ENCODE data around the gene CDT1.

CDT1 gene

GRCh38 chr16:88806491-88807111, 3.0 kb downstream of the CDT1 start:
- no peak for DNase-seq

- no peak for DNase-seq
Observed at GRCh38 chr16:88807142-88807625, 3.6 kb downstream of the CDT1 start.

GRCh38 chr16:88807626-88808453, 4.3 kb downstream of the CDT1 start:
- DNase-seq = no peak

- no peak for DNase-seq
Observed at GRCh38 chr16:88809068-88809675, 5.6 kb downstream of the CDT1 start.

GRCh38 chr16:88809676-88810165, 6.1 kb downstream of the CDT1 start:
- no peak for DNase-seq

GRCh38 chr16:88810166-88810911, 6.8 kb downstream of the CDT1 start:
- peak; percentile 65 to 67 for DNase-seq

- peak; percentile 68 to 72 for DNase-seq
Observed at GRCh38 chr16:88810912-88811768, 7.6 kb downstream of the CDT1 start.

- peak; percentile 88 to 96 for DNase-seq
Observed at GRCh38 chr16:88811769-88812512, 8.4 kb downstream of the CDT1 start, which contains the start of gene APRT. Gene APRT (minus strand): TSS chr16:88811928. CDS start chr16:88811899, 29 bp downstream.

GRCh38 chr16:88812513-88813268, 9.1 kb downstream of the CDT1 start:
- DNase-seq = peak; percentile 63 to 78

GRCh38 chr16:88813269-88814143, 9.9 kb downstream of the CDT1 start:
- no peak for DNase-seq

- no peak for DNase-seq
Observed at GRCh38 chr16:88814144-88814502, 10.5 kb downstream of the CDT1 start.

GRCh38 chr16:88815227-88815626, 11.6 kb downstream of the CDT1 start:
- no peak for DNase-seq

GRCh38 chr16:88815901-88816589, 12.5 kb downstream of the CDT1 start:
- peak in 1 of 2 donors; percentile 37 for DNase-seq

- DNase-seq = no peak
Observed at GRCh38 chr16:88816736-88817535, 13.3 kb downstream of the CDT1 start.

GRCh38 chr16:88817785-88818574, 14.4 kb downstream of the CDT1 start:
- no peak for DNase-seq

GRCh38 chr16:88818575-88818874, 14.9 kb downstream of the CDT1 start:
- no peak for DNase-seq

GRCh38 chr16:88819126-88819525, 15.5 kb downstream of the CDT1 start:
- DNase-seq = no peak

Data from inflammatory macrophage treated with lipopolysaccharide for 1 hour (primary cell).